Endothelial cell (in vitro differentiated cells): ENCODE results near the gene KCNK15. TPM values are rescaled to one million over a fixed set of nuclear protein-coding genes. Genes with fewer than 3 reads are reported as not detected.

Source experiments
- DNase-seq: peaks from one replicate; pipeline ENCODE4 v3.0.0; 2021; ENCODE audit warnings: low spot score
- H3K27ac Mint-ChIP-seq: one replicate; pipeline ENCODE4 v1.8.0; 2021; ENCODE audit warnings: mixed read lengths, inconsistent platforms; ENCODE audit not compliant: unreplicated experiment
- H3K27me3 Mint-ChIP-seq: one replicate; pipeline ENCODE4 v1.8.0; 2021; ENCODE audit warnings: mild to moderate bottlenecking, moderate library complexity, mixed read lengths, inconsistent platforms; ENCODE audit not compliant: unreplicated experiment
- H3K36me3 Mint-ChIP-seq: one replicate; pipeline ENCODE4 v1.8.0; 2021; ENCODE audit warnings: mild to moderate bottlenecking, low read depth, mixed read lengths, inconsistent platforms; ENCODE audit not compliant: unreplicated experiment
- H3K4me1 Mint-ChIP-seq: one replicate; pipeline ENCODE4 v1.8.0; 2021; ENCODE audit warnings: mild to moderate bottlenecking, mixed read lengths, inconsistent platforms; ENCODE audit not compliant: unreplicated experiment
- H3K4me3 Mint-ChIP-seq: one replicate; pipeline ENCODE4 v1.8.0; 2021; ENCODE audit warnings: mild to moderate bottlenecking, mixed read lengths, inconsistent platforms; ENCODE audit not compliant: unreplicated experiment
- H3K9me3 Mint-ChIP-seq: one replicate; pipeline ENCODE4 v1.8.0; 2021; ENCODE audit warnings: mixed read lengths, inconsistent platforms; ENCODE audit not compliant: unreplicated experiment
- total RNA-seq: library from RNA; stranded (reverse); fragmentation: NEBNext Ultra II Directional; extraction: Animal tissue kit (Norgen Biotek cat#: 25700); gene quantifications from one replicate; pipeline ENCODE4 v1.2.1, GENCODE V29; 2021; ENCODE audit not compliant: unreplicated experiment
- TF ChIP-seq, protein P1 (sequence below): fragments of 200-600 bp; sonication (generic); IDR thresholded peaks from one replicate; pipeline ENCODE4 v1.5.0; 2021; ENCODE audit warnings: antibody characterized with exemption; ENCODE audit not compliant: unreplicated experiment

KCNK15 gene
- total RNA-seq, 1 donor from 2014 or later, result not detected

DNA sequence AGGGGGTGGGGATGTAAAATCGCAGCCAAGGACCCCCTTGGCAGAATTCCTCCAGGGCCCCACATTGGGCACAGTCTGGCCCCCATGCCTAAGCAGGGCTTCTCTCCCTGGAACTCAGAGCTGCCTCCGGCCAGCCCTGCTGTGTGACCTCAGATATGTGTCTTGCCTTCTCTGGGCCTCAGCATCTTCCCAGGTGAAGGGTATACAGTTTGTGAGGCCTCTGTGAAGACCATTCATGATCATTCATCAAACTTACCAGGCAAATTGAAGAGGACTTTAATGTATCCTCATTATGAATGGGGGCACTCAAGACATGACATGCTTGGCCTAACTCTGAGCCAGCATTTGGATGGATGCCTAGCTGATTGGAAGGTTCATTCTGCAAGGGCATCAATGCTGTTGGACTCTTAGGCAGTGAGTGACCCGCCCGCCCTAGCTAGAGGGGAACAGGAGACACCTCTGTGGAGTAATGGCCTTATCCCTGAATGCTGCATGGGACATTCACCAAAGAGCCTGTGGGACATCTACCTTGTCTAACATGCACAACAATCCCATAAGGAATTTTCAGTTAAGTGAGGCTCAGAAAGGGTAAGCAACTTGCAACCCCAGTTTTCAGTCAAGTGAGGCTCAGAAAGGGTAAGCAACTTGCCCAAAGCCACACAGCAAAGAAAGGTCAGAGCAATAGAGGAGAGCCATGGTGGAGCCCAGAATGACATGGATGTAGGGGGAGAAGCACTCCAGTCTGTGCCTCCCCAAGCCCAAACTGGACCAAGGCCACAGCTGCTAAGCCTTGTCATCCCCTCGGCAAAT lies 30.0 kb upstream of the KCNK15 start:
- Mint-ChIP-seq H3K27ac (no peak overlapping the region), H3K4me1 (no peaks in the 10 kb centered on the region), H3K27me3 (peaks cover 3% of the 10 kb centered on the region), H3K4me3 (no peak overlapping the region), H3K36me3 (no peaks in the 10 kb centered on the region), H3K9me3 (no peaks in the 10 kb centered on the region)
- DNase-seq, result no peak
- TF ChIP-seq, protein P1, sequence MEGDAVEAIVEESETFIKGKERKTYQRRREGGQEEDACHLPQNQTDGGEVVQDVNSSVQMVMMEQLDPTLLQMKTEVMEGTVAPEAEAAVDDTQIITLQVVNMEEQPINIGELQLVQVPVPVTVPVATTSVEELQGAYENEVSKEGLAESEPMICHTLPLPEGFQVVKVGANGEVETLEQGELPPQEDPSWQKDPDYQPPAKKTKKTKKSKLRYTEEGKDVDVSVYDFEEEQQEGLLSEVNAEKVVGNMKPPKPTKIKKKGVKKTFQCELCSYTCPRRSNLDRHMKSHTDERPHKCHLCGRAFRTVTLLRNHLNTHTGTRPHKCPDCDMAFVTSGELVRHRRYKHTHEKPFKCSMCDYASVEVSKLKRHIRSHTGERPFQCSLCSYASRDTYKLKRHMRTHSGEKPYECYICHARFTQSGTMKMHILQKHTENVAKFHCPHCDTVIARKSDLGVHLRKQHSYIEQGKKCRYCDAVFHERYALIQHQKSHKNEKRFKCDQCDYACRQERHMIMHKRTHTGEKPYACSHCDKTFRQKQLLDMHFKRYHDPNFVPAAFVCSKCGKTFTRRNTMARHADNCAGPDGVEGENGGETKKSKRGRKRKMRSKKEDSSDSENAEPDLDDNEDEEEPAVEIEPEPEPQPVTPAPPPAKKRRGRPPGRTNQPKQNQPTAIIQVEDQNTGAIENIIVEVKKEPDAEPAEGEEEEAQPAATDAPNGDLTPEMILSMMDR, result no peak

DNA sequence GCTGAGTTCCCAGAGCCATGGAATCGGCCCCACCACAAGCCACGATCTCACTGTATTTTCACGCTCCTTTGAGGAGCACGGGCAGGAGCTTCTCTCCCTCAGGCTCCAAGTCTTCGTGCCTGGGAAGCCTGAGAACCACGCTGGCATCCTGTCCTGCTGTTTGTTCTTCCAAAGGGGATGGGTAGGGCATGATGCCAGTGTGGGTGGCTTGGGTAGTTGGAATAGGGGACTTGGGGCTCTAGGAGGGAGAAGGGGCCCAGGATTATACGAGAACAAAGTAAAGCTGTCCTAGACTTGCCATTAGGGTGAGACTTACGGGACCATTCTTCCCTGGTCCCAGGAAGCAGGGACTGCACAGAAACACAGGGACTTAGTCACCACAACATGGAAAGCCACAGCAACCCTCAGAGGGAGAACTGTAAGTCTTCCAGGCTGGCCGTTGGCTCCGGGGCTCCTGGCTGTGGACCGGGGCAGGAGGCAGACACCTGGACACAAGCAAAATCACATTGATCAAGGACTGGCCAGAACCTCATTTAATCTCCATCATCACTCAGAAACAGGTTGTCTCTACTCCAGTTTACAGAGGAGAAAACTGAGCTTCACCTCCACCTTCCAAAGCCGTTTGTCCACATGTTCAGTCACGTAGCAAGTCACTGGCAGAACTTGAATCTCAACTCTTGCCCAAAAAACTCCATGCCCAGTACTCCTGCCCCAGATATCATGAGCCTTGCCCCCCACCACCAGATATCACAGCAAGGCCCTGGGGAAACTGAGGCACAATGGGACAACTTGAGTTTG lies 29.2 kb upstream of the KCNK15 start:
- H3K4me3 Mint-ChIP-seq, result no peak overlapping the region
- DNase-seq, result no peak

DNA sequence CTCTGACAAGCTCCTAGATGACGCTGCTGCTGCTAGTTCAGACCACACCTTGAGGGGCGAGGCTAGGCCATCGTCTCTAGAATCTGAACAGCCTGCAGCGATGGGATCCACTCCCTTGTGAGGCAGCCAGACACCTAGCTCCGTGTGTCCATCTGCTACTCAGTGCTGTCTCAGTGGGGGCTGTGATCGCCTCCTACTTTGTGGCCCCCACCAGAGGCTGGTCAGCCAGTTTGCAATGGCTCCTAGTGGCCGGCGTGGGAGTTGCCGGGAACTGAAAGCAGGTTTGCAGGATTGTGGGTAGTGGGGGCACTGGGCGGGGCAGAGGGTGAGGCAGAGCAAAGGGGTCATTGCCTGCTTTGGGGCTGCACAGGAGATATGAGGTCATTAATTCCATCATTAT lies 27.7 kb upstream of the KCNK15 start:
- Mint-ChIP-seq H3K27me3 (peaks cover 6% of the 10 kb centered on the region), H3K4me1 (no peaks in the 10 kb centered on the region), H3K9me3 (no peaks in the 10 kb centered on the region), H3K4me3 (no peak overlapping the region), H3K36me3 (no peaks in the 10 kb centered on the region), H3K27ac (no peak overlapping the region)
- peak; percentile 20 for DNase-seq
- TF ChIP-seq, protein P1, result peak; percentile 43

More for the DNA sequence above, 29.2 kb upstream of the KCNK15 start:
- Mint-ChIP-seq H3K36me3 (no peaks in the 10 kb centered on the region), H3K27ac (no peak overlapping the region), H3K9me3 (no peaks in the 10 kb centered on the region), H3K27me3 (peaks cover 3% of the 10 kb centered on the region), H3K4me1 (no peaks in the 10 kb centered on the region)
- TF ChIP-seq, protein P1, result no peak

DNA sequence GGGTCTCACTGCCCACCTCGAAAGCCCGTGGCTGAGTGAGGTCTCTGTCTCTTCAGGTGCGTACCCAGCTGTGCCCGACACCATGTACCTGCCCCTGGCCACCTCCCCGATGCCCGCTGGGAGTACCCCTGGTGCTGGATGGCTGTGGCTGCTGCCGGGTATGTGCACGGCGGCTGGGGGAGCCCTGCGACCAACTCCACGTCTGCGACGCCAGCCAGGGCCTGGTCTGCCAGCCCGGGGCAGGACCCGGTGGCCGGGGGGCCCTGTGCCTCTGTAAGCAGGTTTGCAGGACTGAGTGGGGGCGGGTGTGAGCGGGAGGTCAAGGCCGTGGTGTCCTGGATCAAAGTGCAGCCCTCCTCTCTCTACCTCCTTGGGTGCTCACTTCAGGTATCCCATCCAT lies 25.8 kb upstream of the KCNK15 start:
- no peaks in the 10 kb centered on the region for H3K9me3 Mint-ChIP-seq
- H3K4me1 Mint-ChIP-seq, result no peaks in the 10 kb centered on the region
- H3K27me3 Mint-ChIP-seq, result peaks cover 6% of the 10 kb centered on the region
- no peak overlapping the region for H3K27ac Mint-ChIP-seq
- TF ChIP-seq, protein P1, result no peak
- no peak for DNase-seq
- H3K4me3 Mint-ChIP-seq, result no peak overlapping the region
- H3K36me3 Mint-ChIP-seq, result no peaks in the 10 kb centered on the region

DNA sequence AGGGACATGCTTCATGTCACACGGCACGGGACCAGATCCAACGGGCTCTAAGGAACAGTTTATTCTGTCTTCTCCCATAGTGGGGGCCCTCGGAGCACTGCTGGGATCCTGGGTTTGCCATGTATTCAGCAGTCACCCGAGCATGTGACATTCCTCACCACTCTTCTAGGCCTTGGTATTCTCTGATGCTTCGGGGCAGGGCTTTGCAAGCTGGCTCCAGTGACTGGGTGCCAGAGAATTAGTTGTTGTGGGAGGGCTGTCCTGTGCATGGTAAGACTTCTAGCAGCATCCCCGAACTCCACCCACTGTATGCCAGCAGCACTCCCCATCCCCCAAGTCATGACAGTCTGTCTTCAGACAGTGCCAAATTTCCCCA lies 25.1 kb upstream of the KCNK15 start:
- Mint-ChIP-seq H3K27me3 (peaks cover 6% of the 10 kb centered on the region), H3K27ac (no peak overlapping the region), H3K36me3 (no peaks in the 10 kb centered on the region), H3K9me3 (no peaks in the 10 kb centered on the region), H3K4me1 (no peaks in the 10 kb centered on the region), H3K4me3 (no peak overlapping the region)
- no peak for DNase-seq
- TF ChIP-seq, protein P1, result no peak
